HG03439 (cell line): Measurements from ENCODE around the gene ATF5.

Experiments
- ATAC-seq: cut with Tn5 transposase; IDR thresholded peaks from one replicate; pipeline ENCODE4 v1.9.1; 2021; ENCODE audit warnings: mild to moderate bottlenecking, moderate library complexity; ENCODE audit not compliant: unreplicated experiment

The ATF5 gene

GRCh38 chr19:49929121-49929610, at the start of gene ATF5, which contains the start of gene NUP62:
Gene ATF5 (plus strand): TSS chr19:49929205. CDS start chr19:49930851, 1,646 bp downstream.
Gene NUP62 (minus strand): TSS chr19:49929504. CDS start chr19:49909807, 19,697 bp downstream.
- peak; percentile 49 for ATAC-seq

GRCh38 chr19:49879243-49879963, 49.6 kb upstream of the ATF5 start:
- no peak for ATAC-seq

GRCh38 chr19:49880162-49880869, 48.7 kb upstream of the ATF5 start:
- ATAC-seq: no peak

- no peak for ATAC-seq
These were observed 47.8 kb upstream of the ATF5 start for GRCh38 chr19:49881186-49881585.

GRCh38 chr19:49881672-49882394, 47.2 kb upstream of the ATF5 start:
- no peak for ATAC-seq

- no peak for ATAC-seq
These were observed 46.4 kb upstream of the ATF5 start for GRCh38 chr19:49882643-49883042.

- no peak for ATAC-seq
These were observed 45.9 kb upstream of the ATF5 start for GRCh38 chr19:49883094-49883493.

GRCh38 chr19:49884109-49884508, 44.9 kb upstream of the ATF5 start:
- no peak for ATAC-seq

GRCh38 chr19:49884760-49885159, 44.2 kb upstream of the ATF5 start:
- no peak for ATAC-seq

GRCh38 chr19:49887037-49887664, 41.9 kb upstream of the ATF5 start:
- no peak for ATAC-seq

- no peak for ATAC-seq
These were observed 41.1 kb upstream of the ATF5 start for GRCh38 chr19:49887665-49888509.

- no peak for ATAC-seq
These were observed 40.5 kb upstream of the ATF5 start for GRCh38 chr19:49888510-49888824.

GRCh38 chr19:49889038-49889686, 39.8 kb upstream of the ATF5 start:
- ATAC-seq: no peak

GRCh38 chr19:49889687-49890348, 39.2 kb upstream of the ATF5 start:
- no peak for ATAC-seq

- ATAC-seq: no peak
These were observed 38.4 kb upstream of the ATF5 start for GRCh38 chr19:49890349-49891311.

- no peak for ATAC-seq
These were observed 37.6 kb upstream of the ATF5 start for GRCh38 chr19:49891393-49891792.

GRCh38 chr19:49892716-49893115, 36.3 kb upstream of the ATF5 start:
- no peak for ATAC-seq

- no peak for ATAC-seq
These were observed 34.9 kb upstream of the ATF5 start for GRCh38 chr19:49894011-49894664.
